Astrocyte (in vitro differentiated cells and primary cell): ENCODE results near the gene JPH4. TPM values are rescaled to one million over a fixed set of nuclear protein-coding genes. Genes with fewer than 3 reads are reported as not detected.

ENCODE experiments used
- DNase-seq: peaks from one replicate; pipeline ENCODE4 v3.0.0-alpha.2; 2010; ENCODE audit warnings: low read depth
- FAIRE-seq: peaks from 2 replicates; lab custom pipeline; 2011; peaks lifted over from hg19 to GRCh38; lab: Jason Lieb, UNC
- H2AFZ ChIP-seq: 2 replicates; pipeline ENCODE4 v1.6.0; 2012; ENCODE audit warnings: low read depth, low read length, inconsistent platforms
- H3K27ac ChIP-seq: 2 replicates; pipeline ENCODE4 v1.5.1; 2011; ENCODE audit warnings: low read depth, low read length, inconsistent platforms
- H3K27me3 ChIP-seq: 2 replicates; pipeline ENCODE4 v1.6.0; 2011; ENCODE audit warnings: low read length, inconsistent platforms; ENCODE audit not compliant: insufficient read depth
- H3K36me3 ChIP-seq: 2 replicates; pipeline ENCODE4 v1.5.1; 2011; ENCODE audit warnings: low read length, inconsistent platforms; ENCODE audit not compliant: insufficient read depth
- H3K4me1 ChIP-seq: 2 replicates; pipeline ENCODE4 v1.5.1; 2011; ENCODE audit warnings: low read length, inconsistent platforms; ENCODE audit not compliant: insufficient read depth
- H3K4me2 ChIP-seq: 2 replicates; pipeline ENCODE4 v1.6.0; 2012; ENCODE audit warnings: low read length, inconsistent platforms
- H3K4me3 ChIP-seq: 2 replicates; pipeline ENCODE4 v1.5.1; 2011; ENCODE audit warnings: low read depth, mild to moderate bottlenecking, low read length, inconsistent platforms; ENCODE audit not compliant: insufficient read depth
- H3K79me2 ChIP-seq: 2 replicates; pipeline ENCODE4 v1.6.0; 2012; ENCODE audit warnings: mild to moderate bottlenecking, low read length, inconsistent platforms; ENCODE audit not compliant: insufficient read depth
- H3K9ac ChIP-seq: 2 replicates; pipeline ENCODE4 v1.6.0; 2012; ENCODE audit warnings: mild to moderate bottlenecking, low read length, inconsistent platforms
- H3K9me3 ChIP-seq: 2 replicates; pipeline ENCODE4 v1.5.1; 2012; ENCODE audit warnings: low read depth, mild to moderate bottlenecking, low read length, inconsistent platforms; ENCODE audit not compliant: insufficient read depth
- H4K20me1 ChIP-seq: 2 replicates; pipeline ENCODE4 v1.6.0; 2012; ENCODE audit warnings: low read length, inconsistent platforms; ENCODE audit not compliant: insufficient read depth
- H3K27ac Mint-ChIP-seq: one replicate; pipeline ENCODE4 v1.8.0; 2021; ENCODE audit warnings: mild to moderate bottlenecking, mixed read lengths; ENCODE audit not compliant: unreplicated experiment
- H3K27me3 Mint-ChIP-seq: one replicate; pipeline ENCODE4 v1.8.0; 2021; ENCODE audit warnings: low read depth, mixed read lengths; ENCODE audit not compliant: unreplicated experiment
- H3K36me3 Mint-ChIP-seq: one replicate; pipeline ENCODE4 v1.8.0; 2021; ENCODE audit warnings: low read depth, mixed read lengths; ENCODE audit not compliant: unreplicated experiment
- H3K4me1 Mint-ChIP-seq: one replicate; pipeline ENCODE4 v1.8.0; 2021; ENCODE audit warnings: low read depth, mixed read lengths; ENCODE audit not compliant: unreplicated experiment
- H3K4me3 Mint-ChIP-seq: one replicate; pipeline ENCODE4 v1.8.0; 2021; ENCODE audit warnings: mild to moderate bottlenecking, moderate library complexity, mixed read lengths; ENCODE audit not compliant: unreplicated experiment
- H3K9me3 Mint-ChIP-seq: one replicate; pipeline ENCODE4 v1.8.0; 2021; ENCODE audit warnings: mild to moderate bottlenecking, mixed read lengths; ENCODE audit not compliant: unreplicated experiment
- EZH2 ChIP-seq: IDR thresholded peaks from 2 replicates; pipeline ENCODE4 v1.6.1; 2012; ENCODE audit warnings: mild to moderate bottlenecking, low read length, inconsistent platforms; ENCODE audit not compliant: insufficient read depth
- total RNA-seq: library from RNA; stranded (reverse); gene quantifications from 2 replicates; pipeline ENCODE4 v1.2.1, GENCODE V29; 2021
- TF ChIP-seq, protein P1 (sequence below): IDR thresholded peaks from 2 replicates; pipeline ENCODE4 v1.5.1; 2011; ENCODE audit warnings: low read depth, mild to moderate bottlenecking, inconsistent platforms, low read length, moderate library complexity; ENCODE audit not compliant: insufficient read depth

JPH4 gene
- total RNA-seq, 1 donor from 2014 or later = 1.1 TPM

DNA sequence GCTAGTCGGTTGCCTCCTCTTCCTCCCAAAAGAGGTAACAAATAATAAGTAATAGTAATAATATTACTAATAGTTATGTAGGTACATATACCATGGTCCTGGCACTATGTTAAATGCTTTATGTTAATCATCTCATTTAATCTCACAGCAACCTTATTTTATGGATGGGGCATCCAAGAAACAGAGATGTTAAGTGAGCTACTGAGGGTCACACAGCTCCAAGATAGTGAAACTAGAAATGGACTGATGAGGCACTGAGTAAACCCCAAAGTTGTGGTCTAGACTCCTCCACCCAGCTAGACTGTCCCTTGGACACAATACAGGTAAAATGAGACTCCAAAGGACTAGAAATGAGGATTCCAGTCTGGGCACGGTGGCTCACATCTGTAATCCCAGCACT lies 42.1 kb downstream of the JPH4 start:
- DNase-seq (no peak), FAIRE-seq (no peak)
- no peak overlapping the region for H2AFZ ChIP-seq
- no peaks in the 10 kb centered on the region for H3K36me3 ChIP-seq
- H3K36me3 Mint-ChIP-seq = peaks cover 17% of the 10 kb centered on the region
- no peaks in the 10 kb centered on the region for H3K79me2 ChIP-seq
- no peaks in the 10 kb centered on the region for H3K27me3 Mint-ChIP-seq
- H3K4me2 ChIP-seq = no peak overlapping the region
- TF ChIP-seq, protein P1, sequence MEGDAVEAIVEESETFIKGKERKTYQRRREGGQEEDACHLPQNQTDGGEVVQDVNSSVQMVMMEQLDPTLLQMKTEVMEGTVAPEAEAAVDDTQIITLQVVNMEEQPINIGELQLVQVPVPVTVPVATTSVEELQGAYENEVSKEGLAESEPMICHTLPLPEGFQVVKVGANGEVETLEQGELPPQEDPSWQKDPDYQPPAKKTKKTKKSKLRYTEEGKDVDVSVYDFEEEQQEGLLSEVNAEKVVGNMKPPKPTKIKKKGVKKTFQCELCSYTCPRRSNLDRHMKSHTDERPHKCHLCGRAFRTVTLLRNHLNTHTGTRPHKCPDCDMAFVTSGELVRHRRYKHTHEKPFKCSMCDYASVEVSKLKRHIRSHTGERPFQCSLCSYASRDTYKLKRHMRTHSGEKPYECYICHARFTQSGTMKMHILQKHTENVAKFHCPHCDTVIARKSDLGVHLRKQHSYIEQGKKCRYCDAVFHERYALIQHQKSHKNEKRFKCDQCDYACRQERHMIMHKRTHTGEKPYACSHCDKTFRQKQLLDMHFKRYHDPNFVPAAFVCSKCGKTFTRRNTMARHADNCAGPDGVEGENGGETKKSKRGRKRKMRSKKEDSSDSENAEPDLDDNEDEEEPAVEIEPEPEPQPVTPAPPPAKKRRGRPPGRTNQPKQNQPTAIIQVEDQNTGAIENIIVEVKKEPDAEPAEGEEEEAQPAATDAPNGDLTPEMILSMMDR = no peak
- TF ChIP-seq EZH2 = no peak
- no peak overlapping the region for H3K4me3 ChIP-seq
- H3K9me3 Mint-ChIP-seq = no peaks in the 10 kb centered on the region
- no peak overlapping the region for H3K4me3 Mint-ChIP-seq
- H3K4me1 Mint-ChIP-seq = peaks cover 22% of the 10 kb centered on the region
- no peaks in the 10 kb centered on the region for H4K20me1 ChIP-seq
- no peak overlapping the region for H3K27ac ChIP-seq
- no peak overlapping the region for H3K27ac Mint-ChIP-seq
- no peaks in the 10 kb centered on the region for H3K9me3 ChIP-seq
- peaks cover 3% of the 10 kb centered on the region for H3K4me1 ChIP-seq
- no peak overlapping the region for H3K9ac ChIP-seq
- no peaks in the 10 kb centered on the region for H3K27me3 ChIP-seq

DNA sequence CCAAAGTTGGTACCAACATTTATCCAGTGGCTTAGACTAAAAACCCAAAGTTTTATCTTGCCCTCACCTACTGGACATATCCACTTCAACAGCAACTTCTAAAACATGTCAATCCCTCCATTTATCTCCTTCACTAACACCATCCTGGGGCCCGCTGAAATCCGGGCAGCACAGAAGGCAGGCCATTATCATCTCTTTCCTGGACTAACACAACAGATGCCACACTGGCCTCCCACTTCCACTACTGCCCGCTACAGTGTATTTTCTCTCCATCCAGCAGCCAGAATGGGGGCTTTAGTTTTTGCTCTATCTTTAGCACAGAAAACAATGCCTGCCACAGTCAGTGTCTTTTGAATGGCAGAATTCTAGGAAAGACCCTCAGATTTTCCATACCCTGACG lies 42.6 kb downstream of the JPH4 start:
- Histone ChIP-seq H3K4me3 (no peak overlapping the region), H3K4me1 (peaks cover 3% of the 10 kb centered on the region), H3K36me3 (no peaks in the 10 kb centered on the region), H4K20me1 (no peaks in the 10 kb centered on the region), H3K9me3 (no peaks in the 10 kb centered on the region), H3K27me3 (no peaks in the 10 kb centered on the region), H3K9ac (no peak overlapping the region), H3K4me2 (no peak overlapping the region), H2AFZ (no peak overlapping the region), H3K27ac (no peak overlapping the region), H3K79me2 (no peaks in the 10 kb centered on the region)
- Mint-ChIP-seq H3K36me3 (peaks cover 19% of the 10 kb centered on the region), H3K9me3 (no peaks in the 10 kb centered on the region), H3K4me3 (no peak overlapping the region), H3K27me3 (no peaks in the 10 kb centered on the region), H3K4me1 (peaks cover 24% of the 10 kb centered on the region), H3K27ac (peak overlapping the region; percentile 31)
- TF ChIP-seq, protein P1 = no peak
- TF ChIP-seq EZH2 = no peak
- DNase-seq (no peak), FAIRE-seq (no peak)

DNA sequence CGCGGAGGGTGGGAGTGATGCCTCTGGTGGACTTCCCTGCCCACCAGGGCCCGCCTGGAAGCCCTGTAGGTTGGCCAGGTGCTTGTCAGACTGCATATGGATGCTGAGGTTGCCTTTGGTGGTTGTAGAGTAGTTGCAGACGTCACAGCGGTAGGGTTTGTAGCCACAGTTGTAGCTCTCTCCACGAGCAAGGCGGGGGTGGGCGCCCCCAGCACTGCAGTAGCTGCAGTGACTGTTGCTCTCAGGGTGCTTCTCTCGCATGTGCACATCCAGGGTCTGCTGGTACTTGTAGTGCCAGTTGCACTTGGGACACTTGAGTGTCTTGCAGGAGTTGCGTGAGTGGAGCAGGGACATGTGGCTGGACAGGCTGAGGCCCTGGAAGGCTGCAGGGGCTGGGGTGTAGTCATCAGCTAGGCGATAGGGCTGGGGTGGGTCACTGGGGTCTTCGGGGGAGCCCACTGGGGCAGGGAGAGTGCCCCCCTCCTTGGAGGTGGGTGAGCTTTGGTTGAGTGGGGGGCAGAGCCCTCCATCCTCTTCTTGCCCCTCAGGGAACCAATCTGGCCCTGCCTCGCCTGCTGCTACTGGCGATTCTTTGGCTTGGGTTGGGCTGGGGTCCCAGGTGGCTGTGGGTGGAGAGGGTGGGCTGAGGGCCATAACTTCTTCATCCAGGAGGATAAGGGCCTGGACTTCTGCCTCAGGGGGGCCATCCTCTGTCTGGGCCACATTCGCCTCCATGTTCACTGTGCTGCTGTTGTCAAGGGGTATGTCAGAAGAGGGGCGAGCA lies 44.7 kb downstream of the JPH4 start:
- no peak overlapping the region for H3K4me3 Mint-ChIP-seq
- no peak for TF ChIP-seq EZH2
- TF ChIP-seq, protein P1 = no peak
- Histone ChIP-seq H4K20me1 (no peaks in the 10 kb centered on the region), H3K36me3 (no peaks in the 10 kb centered on the region), H3K4me1 (peaks cover 3% of the 10 kb centered on the region), H3K4me3 (no peak overlapping the region), H3K27ac (no peak overlapping the region), H3K79me2 (no peaks in the 10 kb centered on the region), H3K27me3 (no peaks in the 10 kb centered on the region), H2AFZ (no peak overlapping the region), H3K9ac (no peak overlapping the region), H3K9me3 (no peaks in the 10 kb centered on the region), H3K4me2 (no peak overlapping the region)
- H3K9me3 Mint-ChIP-seq = no peaks in the 10 kb centered on the region
- no peaks in the 10 kb centered on the region for H3K27me3 Mint-ChIP-seq
- H3K4me1 Mint-ChIP-seq = peaks cover 20% of the 10 kb centered on the region
- no peak for DNase-seq
- no peak overlapping the region for H3K27ac Mint-ChIP-seq
- peaks cover 29% of the 10 kb centered on the region for H3K36me3 Mint-ChIP-seq
- no peak for FAIRE-seq
